HepG2 (cell line): ENCODE measurements around the gene HARS2. TPM values are rescaled to one million over a fixed set of nuclear protein-coding genes. Genes with fewer than 3 reads are reported as not detected.

Source experiments
- ARID2 ChIP-seq: sonication (generic); formaldehyde crosslinking; IDR thresholded peaks from 2 replicates; pipeline ENCODE4 v1.8.1; 2022; ENCODE audit warnings: mild to moderate bottlenecking, missing genetic modification reagents, borderline replicate concordance
- ARNT ChIP-seq: fragments of 450-650 bp; IDR thresholded peaks from 2 replicates; pipeline ENCODE4 v1.6.1; 2017
- HNF1A ChIP-seq, 2 experiments: sonication (generic) in 1 of 2; formaldehyde crosslinking in 1 of 2; IDR thresholded peaks; 2 replicates each; pipeline versions ENCODE4 v1.4.0 to v1.6.1; 2016 to 2020; ENCODE audit warnings: borderline replicate concordance in 1 of 2, low read depth in 1 of 2, mild to moderate bottlenecking in 1 of 2, missing genetic modification reagents in 1 of 2
- HNRNPLL ChIP-seq: fragments of 200-400 bp; formaldehyde crosslinking; IDR thresholded peaks from 2 replicates; pipeline ENCODE4 v1.6.1; 2017; ENCODE audit warnings: mild to moderate bottlenecking, low read depth, low read length; ENCODE audit not compliant: poor library complexity, severe bottlenecking
- ONECUT2 ChIP-seq: sonication (generic); formaldehyde crosslinking; IDR thresholded peaks from 2 replicates; pipeline ENCODE4 v1.4.0; 2020; ENCODE audit warnings: missing genetic modification reagents
- SP140L ChIP-seq: sonication (generic); formaldehyde crosslinking; IDR thresholded peaks from 2 replicates; pipeline ENCODE4 v1.4.0; 2020; ENCODE audit warnings: missing genetic modification reagents, borderline replicate concordance
- YY1 ChIP-seq: IDR thresholded peaks from 2 replicates; pipeline ENCODE4 v1.6.1; 2011; ENCODE audit warnings: low read length, low read depth, moderate library complexity, mild to moderate bottlenecking; ENCODE audit not compliant: insufficient read depth, insufficient replicate concordance
- ZNF10 ChIP-seq: sonication (generic); formaldehyde crosslinking; IDR thresholded peaks from 2 replicates; pipeline ENCODE4 v1.4.0; 2020; ENCODE audit warnings: mild to moderate bottlenecking, low read depth, missing genetic modification reagents, borderline replicate concordance
- ZNF207 ChIP-seq: fragments of 450-650 bp; IDR thresholded peaks from 2 replicates; pipeline ENCODE4 v1.6.1; 2016; ENCODE audit warnings: antibody characterized with exemption, borderline replicate concordance
- ZNF597 ChIP-seq: sonication (generic); formaldehyde crosslinking; IDR thresholded peaks from 2 replicates; pipeline ENCODE4 v1.5.0; 2020; ENCODE audit warnings: missing genetic modification reagents
- ZNF615 ChIP-seq: sonication (generic); formaldehyde crosslinking; IDR thresholded peaks from 2 replicates; pipeline ENCODE4 v1.5.0; 2020; ENCODE audit warnings: mild to moderate bottlenecking, missing genetic modification reagents, borderline replicate concordance
- ZNF772 ChIP-seq: sonication (generic); formaldehyde crosslinking; IDR thresholded peaks from 2 replicates; pipeline ENCODE4 v1.5.0; 2020; ENCODE audit warnings: mild to moderate bottlenecking, missing genetic modification reagents
- polyA plus RNA-seq, 8 experiments: library from polyadenylated mRNA; depleted of rRNA in 3 of 8; stranded (reverse) in 7 of 8; unstranded in 1 of 8; fragments of >200 nt; fragmentation: Illumina TruSeq in 4 of 8; extraction: Trizol in 4 of 8; gene quantifications; 2 replicates each; pipeline versions ENCODE4 v1.2.1 to v1.2.3, GENCODE V29; 2011 to 2016; ENCODE audit warnings: low read depth in 4 of 8, missing spikeins in 1 of 8, mixed read lengths in 1 of 8; ENCODE audit not compliant: insufficient read depth in 1 of 8
- total RNA-seq, 5 experiments: library from RNA; depleted of rRNA; stranded (reverse); fragments of >200 nt; fragmentation: Illumina TruSeq; extraction: Trizol; gene quantifications; 2 replicates each; pipeline ENCODE4 v1.2.3, GENCODE V29; 2016; ENCODE audit warnings: low read depth in 1 of 5
- TF ChIP-seq, protein P1 (sequence below): sonication (generic); formaldehyde crosslinking; IDR thresholded peaks from 2 replicates; pipeline ENCODE4 v1.5.1; 2020; ENCODE audit warnings: mild to moderate bottlenecking, moderate library complexity, missing genetic modification reagents
- TF ChIP-seq, protein P2 (sequence below): sonication (generic); formaldehyde crosslinking; IDR thresholded peaks from 2 replicates; pipeline ENCODE4 v1.9.0; 2021; ENCODE audit warnings: missing genetic modification reagents, borderline replicate concordance
- TF ChIP-seq, protein P3 (sequence below): sonication (generic); formaldehyde crosslinking; conservative IDR thresholded peaks from 2 replicates; pipeline ENCODE4 v1.4.0; 2020; ENCODE audit warnings: missing genetic modification reagents

The HARS2 gene
- total and polyA plus RNA-seq, 2 of the 13 experiments (the other 11 are each of a cell fraction or from before 2014, with no cell fraction given) = 17.9 to 25.8 TPM

DNA sequence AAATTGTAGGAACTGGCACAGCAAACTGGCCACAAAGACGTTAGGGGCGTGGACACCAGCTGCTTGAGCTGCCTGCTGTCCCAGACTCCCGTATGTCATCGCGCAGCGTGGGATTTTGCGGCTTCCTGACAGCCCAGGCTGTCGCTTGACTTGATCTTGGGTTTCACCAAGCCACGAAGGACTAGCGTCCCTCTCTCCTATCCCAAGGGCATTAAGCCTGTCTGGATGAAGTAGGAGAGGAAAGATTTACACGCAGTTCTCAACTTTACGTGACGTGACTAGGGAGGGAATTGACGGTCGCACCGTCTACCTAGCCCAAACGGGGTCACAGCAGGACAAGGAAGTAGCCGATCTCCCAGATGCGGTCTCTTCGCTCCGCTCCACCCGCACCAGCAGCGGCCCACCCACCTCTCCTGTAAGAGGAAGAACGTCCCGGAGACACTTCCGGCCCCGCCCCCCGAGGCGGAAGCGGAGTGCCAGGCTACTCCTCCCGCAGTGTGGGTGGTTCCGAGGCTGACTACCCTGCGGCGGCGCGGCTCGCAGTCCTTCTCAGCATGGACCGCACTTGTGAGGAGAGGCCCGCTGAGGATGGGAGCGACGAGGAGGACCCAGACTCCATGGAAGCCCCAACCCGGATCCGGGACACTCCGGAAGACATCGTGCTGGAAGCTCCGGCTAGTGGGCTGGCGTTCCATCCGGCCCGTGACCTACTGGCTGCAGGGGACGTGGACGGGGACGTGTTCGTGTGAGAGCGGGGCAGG, 26.7 kb upstream of the HARS2 start, which contains the start of gene WDR55 (continued):
- TF ChIP-seq, protein P1, sequence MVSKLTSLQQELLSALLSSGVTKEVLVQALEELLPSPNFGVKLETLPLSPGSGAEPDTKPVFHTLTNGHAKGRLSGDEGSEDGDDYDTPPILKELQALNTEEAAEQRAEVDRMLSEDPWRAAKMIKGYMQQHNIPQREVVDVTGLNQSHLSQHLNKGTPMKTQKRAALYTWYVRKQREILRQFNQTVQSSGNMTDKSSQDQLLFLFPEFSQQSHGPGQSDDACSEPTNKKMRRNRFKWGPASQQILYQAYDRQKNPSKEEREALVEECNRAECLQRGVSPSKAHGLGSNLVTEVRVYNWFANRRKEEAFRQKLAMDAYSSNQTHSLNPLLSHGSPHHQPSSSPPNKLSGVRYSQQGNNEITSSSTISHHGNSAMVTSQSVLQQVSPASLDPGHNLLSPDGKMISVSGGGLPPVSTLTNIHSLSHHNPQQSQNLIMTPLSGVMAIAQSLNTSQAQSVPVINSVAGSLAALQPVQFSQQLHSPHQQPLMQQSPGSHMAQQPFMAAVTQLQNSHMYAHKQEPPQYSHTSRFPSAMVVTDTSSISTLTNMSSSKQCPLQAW = peak; percentile 89; the same call in 1 of the 2 replicates
- TF ChIP-seq ARID2 (CRISPR knock-in tag) (0 out of 2 replicates have a peak, but pooled peaks have one; percentile 13), SP140L (CRISPR knock-in tag) (no peak), ZNF772 (CRISPR knock-in tag) (peak; percentile 84; the same call in 1 of the 2 replicates), HNRNPLL (peak; percentile 86), ZNF207 (no peak), YY1 (peak; percentile 49), HNF1A (IDR thresholded peaks at IDR 0.05; ENCODE audit: low read depth) (no peak), HNF1A (CRISPR knock-in tag; IDR thresholded peaks at IDR 0.05; ENCODE audit: borderline replicate concordance) (peak; percentile 61), ZNF10 (CRISPR knock-in tag) (no peak), ARNT (no peak), ZNF597 (CRISPR knock-in tag) (no peak), ZNF615 (CRISPR knock-in tag) (no peak), ONECUT2 (CRISPR knock-in tag) (no peak)
- TF ChIP-seq, protein P2, sequence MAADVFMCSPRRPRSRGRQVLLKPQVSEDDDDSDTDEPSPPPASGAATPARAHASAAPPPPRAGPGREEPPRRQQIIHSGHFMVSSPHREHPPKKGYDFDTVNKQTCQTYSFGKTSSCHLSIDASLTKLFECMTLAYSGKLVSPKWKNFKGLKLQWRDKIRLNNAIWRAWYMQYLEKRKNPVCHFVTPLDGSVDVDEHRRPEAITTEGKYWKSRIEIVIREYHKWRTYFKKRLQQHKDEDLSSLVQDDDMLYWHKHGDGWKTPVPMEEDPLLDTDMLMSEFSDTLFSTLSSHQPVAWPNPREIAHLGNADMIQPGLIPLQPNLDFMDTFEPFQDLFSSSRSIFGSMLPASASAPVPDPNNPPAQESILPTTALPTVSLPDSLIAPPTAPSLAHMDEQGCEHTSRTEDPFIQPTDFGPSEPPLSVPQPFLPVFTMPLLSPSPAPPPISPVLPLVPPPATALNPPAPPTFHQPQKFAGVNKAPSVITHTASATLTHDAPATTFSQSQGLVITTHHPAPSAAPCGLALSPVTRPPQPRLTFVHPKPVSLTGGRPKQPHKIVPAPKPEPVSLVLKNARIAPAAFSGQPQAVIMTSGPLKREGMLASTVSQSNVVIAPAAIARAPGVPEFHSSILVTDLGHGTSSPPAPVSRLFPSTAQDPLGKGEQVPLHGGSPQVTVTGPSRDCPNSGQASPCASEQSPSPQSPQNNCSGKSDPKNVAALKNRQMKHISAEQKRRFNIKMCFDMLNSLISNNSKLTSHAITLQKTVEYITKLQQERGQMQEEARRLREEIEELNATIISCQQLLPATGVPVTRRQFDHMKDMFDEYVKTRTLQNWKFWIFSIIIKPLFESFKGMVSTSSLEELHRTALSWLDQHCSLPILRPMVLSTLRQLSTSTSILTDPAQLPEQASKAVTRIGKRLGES (CRISPR knock-in tag) = no peak
- TF ChIP-seq, protein P3, sequence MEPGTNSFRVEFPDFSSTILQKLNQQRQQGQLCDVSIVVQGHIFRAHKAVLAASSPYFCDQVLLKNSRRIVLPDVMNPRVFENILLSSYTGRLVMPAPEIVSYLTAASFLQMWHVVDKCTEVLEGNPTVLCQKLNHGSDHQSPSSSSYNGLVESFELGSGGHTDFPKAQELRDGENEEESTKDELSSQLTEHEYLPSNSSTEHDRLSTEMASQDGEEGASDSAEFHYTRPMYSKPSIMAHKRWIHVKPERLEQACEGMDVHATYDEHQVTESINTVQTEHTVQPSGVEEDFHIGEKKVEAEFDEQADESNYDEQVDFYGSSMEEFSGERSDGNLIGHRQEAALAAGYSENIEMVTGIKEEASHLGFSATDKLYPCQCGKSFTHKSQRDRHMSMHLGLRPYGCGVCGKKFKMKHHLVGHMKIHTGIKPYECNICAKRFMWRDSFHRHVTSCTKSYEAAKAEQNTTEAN (CRISPR knock-in tag) = no peak
